Skeletal muscle tissue (tissue), 4 donors: ENCODE results near the gene APOM. TPM values are rescaled to one million over a fixed set of nuclear protein-coding genes. Genes with fewer than 3 reads are reported as not detected.

Experiments used
- H3K27ac ChIP-seq: one replicate; pipeline ENCODE4 v1.7.0; 2013; ENCODE audit warnings: mild to moderate bottlenecking, low read depth, low read length, inconsistent platforms
- H3K27me3 ChIP-seq, 3 donors: one replicate each; pipeline ENCODE4 v1.7.0; 2013; ENCODE audit warnings: low read length in 3 of 3; ENCODE audit not compliant: control insufficient read depth in 3 of 3, insufficient read depth in 3 of 3
- H3K36me3 ChIP-seq, 3 donors: one replicate each; pipeline ENCODE4 v1.7.0; 2013; ENCODE audit warnings: low read length in 3 of 3; ENCODE audit not compliant: control insufficient read depth in 3 of 3, insufficient read depth in 3 of 3
- H3K4me1 ChIP-seq, 3 donors: one replicate each; pipeline ENCODE4 v1.7.0; 2013; ENCODE audit warnings: low read length in 3 of 3, mild to moderate bottlenecking in 3 of 3; ENCODE audit not compliant: control insufficient read depth in 3 of 3, insufficient read depth in 3 of 3
- H3K4me3 ChIP-seq, 3 donors: one replicate each; pipeline ENCODE4 v1.7.0; 2013; ENCODE audit warnings: low read length in 3 of 3
- H3K9ac ChIP-seq, 3 donors: one replicate each; pipeline ENCODE4 v1.7.0; 2013; ENCODE audit warnings: low read length in 3 of 3, mild to moderate bottlenecking in 3 of 3, moderate library complexity in 2 of 3, low read depth in 1 of 3
- H3K9me3 ChIP-seq, 3 donors: one replicate each; pipeline ENCODE4 v1.7.0; 2013; ENCODE audit warnings: low read length in 3 of 3; ENCODE audit not compliant: control insufficient read depth in 3 of 3
- total RNA-seq: library from RNA; depleted of rRNA; stranded (reverse); fragments of >200 nt; gene quantifications from one replicate; pipeline ENCODE4 v1.2.3, GENCODE V29; 2014
- donor health status: Osteomylitis.

APOM gene
- total RNA-seq, 1 donor from 2014 or later = 1.0 TPM

GRCh38 chr6:31690231-31691077 lies 34.8 kb downstream of the APOM start:
- Histone ChIP-seq H3K36me3 (peaks cover 83 to 93% (median 85%) of the 10 kb centered on the region in 3 donors), H3K27ac (no peak overlapping the region), H3K4me1 (no peaks in the 10 kb centered on the region), H3K4me3 (no peak overlapping the region), H3K9me3 (no peaks in the 10 kb centered on the region), H3K9ac (no peak overlapping the region), H3K27me3 (no peaks in the 10 kb centered on the region)

- Histone ChIP-seq H3K27me3 (no peaks in the 10 kb centered on the region), H3K9ac (no peak overlapping the region), H3K4me1 (no peaks in the 10 kb centered on the region), H3K36me3 (peaks cover 81 to 88% (median 85%) of the 10 kb centered on the region in 3 donors), H3K9me3 (no peaks in the 10 kb centered on the region), H3K4me3 (no peak overlapping the region), H3K27ac (no peak overlapping the region)
These were observed 35.4 kb downstream of the APOM start for GRCh38 chr6:31691078-31691463.

GRCh38 chr6:31691564-31692108 lies 35.9 kb downstream of the APOM start:
- Histone ChIP-seq H3K9me3 (no peaks in the 10 kb centered on the region), H3K9ac (no peak overlapping the region), H3K27me3 (no peaks in the 10 kb centered on the region), H3K36me3 (peaks cover 77 to 85% (median 85%) of the 10 kb centered on the region in 3 donors), H3K27ac (no peak overlapping the region), H3K4me3 (no peak overlapping the region), H3K4me1 (no peaks in the 10 kb centered on the region)

- peaks cover 0 to under 1% (median 0%) of the 10 kb centered on the region in 3 donors for H3K4me1 ChIP-seq
- no peak overlapping the region for H3K27ac ChIP-seq
- H3K9ac ChIP-seq = no peak overlapping the region
- no peaks in the 10 kb centered on the region for H3K27me3 ChIP-seq
- H3K36me3 ChIP-seq = peaks cover 74 to 85% (median 84%) of the 10 kb centered on the region in 3 donors
- no peaks in the 10 kb centered on the region for H3K9me3 ChIP-seq
- H3K4me3 ChIP-seq = no peak overlapping the region
These were observed 36.7 kb downstream of the APOM start for GRCh38 chr6:31692353-31692752.

- Histone ChIP-seq H3K27ac (no peak overlapping the region), H3K4me1 (peaks cover 0 to 6% (median 3%) of the 10 kb centered on the region in 3 donors), H3K9ac (peak overlapping the region in 1 of 3 donors; percentile 3), H3K9me3 (no peaks in the 10 kb centered on the region), H3K4me3 (no peak overlapping the region), H3K27me3 (no peaks in the 10 kb centered on the region), H3K36me3 (peaks cover 69 to 83% (median 82%) of the 10 kb centered on the region in 3 donors)
These were observed 37.2 kb downstream of the APOM start for GRCh38 chr6:31692886-31693285.

- Histone ChIP-seq H3K4me3 (no peak overlapping the region), H3K27me3 (no peaks in the 10 kb centered on the region), H3K36me3 (peaks cover 63 to 77% (median 76%) of the 10 kb centered on the region in 3 donors), H3K9ac (no peak overlapping the region), H3K9me3 (no peaks in the 10 kb centered on the region), H3K4me1 (peaks cover 0 to 6% (median 3%) of the 10 kb centered on the region in 3 donors), H3K27ac (no peak overlapping the region)
These were observed 37.8 kb downstream of the APOM start for GRCh38 chr6:31693535-31693934.

- Histone ChIP-seq H3K9ac (no peak overlapping the region), H3K4me3 (no peak overlapping the region), H3K9me3 (no peaks in the 10 kb centered on the region), H3K27ac (no peak overlapping the region), H3K4me1 (peaks cover 17 to 26% (median 19%) of the 10 kb centered on the region in 3 donors), H3K27me3 (no peaks in the 10 kb centered on the region), H3K36me3 (peaks cover 42 to 57% (median 56%) of the 10 kb centered on the region in 3 donors)
These were observed 41.9 kb downstream of the APOM start for GRCh38 chr6:31697555-31697954.

- peaks cover 17 to 33% (median 19%) of the 10 kb centered on the region in 3 donors for H3K4me1 ChIP-seq
- H3K27me3 ChIP-seq = no peaks in the 10 kb centered on the region
- peak overlapping the region; percentile 57 for H3K27ac ChIP-seq
- H3K4me3 ChIP-seq = peak overlapping the region in 1 of 3 donors; percentile 99
- H3K9ac ChIP-seq = peak overlapping the region in 1 of 3 donors; percentile 6
- no peaks in the 10 kb centered on the region for H3K9me3 ChIP-seq
- peaks cover 19 to 34% (median 29%) of the 10 kb centered on the region in 3 donors for H3K36me3 ChIP-seq
These were observed 45.2 kb downstream of the APOM start for GRCh38 chr6:31700740-31701401.

- Histone ChIP-seq H3K9ac (peak overlapping the region; percentile 97 to 99 (median 99)), H3K4me1 (peaks cover 17 to 33% (median 19%) of the 10 kb centered on the region in 3 donors), H3K27me3 (no peaks in the 10 kb centered on the region), H3K9me3 (no peaks in the 10 kb centered on the region), H3K36me3 (peaks cover 16 to 25% (median 25%) of the 10 kb centered on the region in 3 donors), H3K4me3 (peak overlapping the region; percentile 96 to 99 (median 99)), H3K27ac (peak overlapping the region; percentile 99)
These were observed 46.1 kb downstream of the APOM start for GRCh38 chr6:31701666-31702404.
